CD4-positive, alpha-beta T cell treated with Interferon alpha-2 for 1 hour (primary cell): ENCODE results near the gene ARL4A.
A peak's percentile ranks its signal among the peaks of the same experiment; 100 is the strongest.

ENCODE experiments used
- DNase-seq, 2 donors: peaks; one replicate each; pipeline ENCODE4 v3.0.0-alpha.2; 2020 to 2022

ARL4A gene

GRCh38 chr7:12727455-12728191 is 40.2 kb downstream of the ARL4A start:
- no peak for DNase-seq

GRCh38 chr7:12728192-12728538 is 40.7 kb downstream of the ARL4A start:
- no peak for DNase-seq

GRCh38 chr7:12729112-12729511 is 41.7 kb downstream of the ARL4A start:
- DNase-seq, result peak in 1 of 2 donors; percentile 6

GRCh38 chr7:12730523-12730922 is 43.1 kb downstream of the ARL4A start:
- no peak for DNase-seq

- DNase-seq, result peak in 1 of 2 donors; percentile 42
These were observed 43.8 kb downstream of the ARL4A start for GRCh38 chr7:12731214-12731656.

- DNase-seq, result peak in 1 of 2 donors; percentile 42
These were observed 44.3 kb downstream of the ARL4A start for GRCh38 chr7:12731775-12732174.

GRCh38 chr7:12732428-12732827 is 45.0 kb downstream of the ARL4A start:
- no peak for DNase-seq

- DNase-seq, result no peak
These were observed 48.5 kb downstream of the ARL4A start for GRCh38 chr7:12735923-12736322.

- DNase-seq, result no peak
These were observed 49.9 kb downstream of the ARL4A start for GRCh38 chr7:12737373-12737772.

- no peak for DNase-seq
These were observed 50.4 kb downstream of the ARL4A start for GRCh38 chr7:12737836-12738235.

GRCh38 chr7:12738665-12739064 is 51.2 kb downstream of the ARL4A start:
- no peak for DNase-seq
